LNCaP clone FGC (cell line): ENCODE results near the gene PCDHB3.
"Not testable (repeated sequence)": the region's sequence is repeated elsewhere in the genome, so short reads cannot be mapped to it uniquely, and the experiment has no call there.

Experiments
- DNase-seq: peaks from one replicate; pipeline ENCODE4 v3.0.0-alpha.2; 2011; ENCODE audit warnings: low read depth
- H3K4me3 ChIP-seq: 2 replicates; pipeline ENCODE4 v1.5.1; 2011; ENCODE audit warnings: mild to moderate bottlenecking, low read depth, low read length, control low read depth
- CTCF ChIP-seq: IDR thresholded peaks from 2 replicates; pipeline ENCODE4 v1.5.1; 2012; ENCODE audit warnings: mild to moderate bottlenecking; ENCODE audit not compliant: control insufficient read depth, insufficient read depth; ENCODE audit errors: extremely low read depth

PCDHB3 gene

GRCh38 chr5:141121563-141121962 lies 21.3 kb downstream of the PCDHB3 start, which contains the start of gene PCDHB4:
TSS of gene PCDHB4 (plus strand) at chr5:141121818. CDS start at chr5:141121999, 181 bp downstream.
- peak; percentile 58 for TF ChIP-seq CTCF
- peak; percentile 31 for DNase-seq
- H3K4me3 ChIP-seq, result peak within 1 kb of the TSS; percentile 23

GRCh38 chr5:141121985-141122384 lies 21.7 kb downstream of the PCDHB3 start:
- no peak for TF ChIP-seq CTCF
- no peak for DNase-seq
- H3K4me3 ChIP-seq, result peak overlapping the region; percentile 23

GRCh38 chr5:141123396-141124135 lies 23.3 kb downstream of the PCDHB3 start:
- H3K4me3 ChIP-seq, DNase-seq: not testable (repeated sequence)

GRCh38 chr5:141127305-141127704 lies 27.0 kb downstream of the PCDHB3 start:
- DNase-seq, result no peak
- H3K4me3 ChIP-seq, result no peak overlapping the region

GRCh38 chr5:141135030-141135717 lies 34.9 kb downstream of the PCDHB3 start, which contains the start of gene PCDHB5:
TSS of gene PCDHB5 (plus strand) at chr5:141135206. CDS start at chr5:141135435, 229 bp downstream.
- peak; percentile 64 for TF ChIP-seq CTCF
- peak; percentile 15 for DNase-seq
- H3K4me3 ChIP-seq, result peak within 1 kb of the TSS; percentile 76

More at GRCh38 chr5:141127305-141127704, 27.0 kb downstream of the PCDHB3 start:
- TF ChIP-seq CTCF, result no peak

GRCh38 chr5:141135718-141136266 lies 35.5 kb downstream of the PCDHB3 start:
- peak overlapping the region; percentile 76 for H3K4me3 ChIP-seq
- DNase-seq, result no peak

GRCh38 chr5:141137346-141137745 lies 37.1 kb downstream of the PCDHB3 start:
- not testable (repeated sequence) for DNase-seq

More at GRCh38 chr5:141135718-141136266, 35.5 kb downstream of the PCDHB3 start:
- no peak for TF ChIP-seq CTCF

More at GRCh38 chr5:141137346-141137745, 37.1 kb downstream of the PCDHB3 start:
- not testable (repeated sequence) for H3K4me3 ChIP-seq
